Prostate gland (tissue), 2 donors: Measurements from ENCODE around the gene CHMP3.

Experiments used
- POLR2A ChIP-seq: fragments of 450-650 bp; IDR thresholded peaks from one replicate; pipeline ENCODE4 v1.6.1; 2016; ENCODE audit warnings: antibody characterized with exemption, mild to moderate bottlenecking
- TF ChIP-seq, protein P1 (sequence below), 4 experiments: fragments of 200-600 bp in 2 of 4; fragments of 450-650 bp in 2 of 4; sonication (generic) in 2 of 4; IDR thresholded peaks; 1 replicate in 3 of 4; 2 replicates in 1 of 4; pipeline ENCODE4 v1.5.1; 2016 to 2019; ENCODE audit warnings: antibody characterized with exemption in 4 of 4, mild to moderate bottlenecking in 2 of 4, moderate library complexity in 2 of 4

DNA sequence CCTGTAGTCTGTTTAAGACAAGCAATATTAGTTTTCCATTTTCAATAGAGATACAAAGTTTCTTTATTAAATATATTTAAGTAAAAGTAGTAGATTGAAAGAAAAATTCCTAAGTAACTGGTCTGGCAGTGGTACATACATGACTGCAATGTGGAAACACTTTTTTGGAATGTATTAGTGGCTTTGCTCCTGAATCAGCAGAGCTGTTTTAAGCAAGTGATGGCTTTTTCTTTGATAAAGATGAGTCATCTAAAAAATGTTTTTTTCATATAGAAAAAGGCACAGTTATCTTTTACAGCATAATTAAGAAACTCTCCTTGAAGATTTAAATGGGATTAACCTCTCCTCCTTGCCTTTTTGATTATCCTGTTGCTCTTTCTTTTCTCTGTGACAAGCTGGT is 87.2 kb downstream of the CHMP3 start:
- TF ChIP-seq, protein P1, sequence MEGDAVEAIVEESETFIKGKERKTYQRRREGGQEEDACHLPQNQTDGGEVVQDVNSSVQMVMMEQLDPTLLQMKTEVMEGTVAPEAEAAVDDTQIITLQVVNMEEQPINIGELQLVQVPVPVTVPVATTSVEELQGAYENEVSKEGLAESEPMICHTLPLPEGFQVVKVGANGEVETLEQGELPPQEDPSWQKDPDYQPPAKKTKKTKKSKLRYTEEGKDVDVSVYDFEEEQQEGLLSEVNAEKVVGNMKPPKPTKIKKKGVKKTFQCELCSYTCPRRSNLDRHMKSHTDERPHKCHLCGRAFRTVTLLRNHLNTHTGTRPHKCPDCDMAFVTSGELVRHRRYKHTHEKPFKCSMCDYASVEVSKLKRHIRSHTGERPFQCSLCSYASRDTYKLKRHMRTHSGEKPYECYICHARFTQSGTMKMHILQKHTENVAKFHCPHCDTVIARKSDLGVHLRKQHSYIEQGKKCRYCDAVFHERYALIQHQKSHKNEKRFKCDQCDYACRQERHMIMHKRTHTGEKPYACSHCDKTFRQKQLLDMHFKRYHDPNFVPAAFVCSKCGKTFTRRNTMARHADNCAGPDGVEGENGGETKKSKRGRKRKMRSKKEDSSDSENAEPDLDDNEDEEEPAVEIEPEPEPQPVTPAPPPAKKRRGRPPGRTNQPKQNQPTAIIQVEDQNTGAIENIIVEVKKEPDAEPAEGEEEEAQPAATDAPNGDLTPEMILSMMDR (IDR thresholded peaks at IDR 0.05): no peak
- no peak for TF ChIP-seq POLR2A
